T-helper 2 cell treated with Interferon-gamma antibody and Interleukin-4, amounts not matched to agents 100 ng/mL and 5 ng/mL, for 36 hours (primary cell): ENCODE results near the gene CLN5. TPM values are rescaled to one million over a fixed set of nuclear protein-coding genes. Genes with fewer than 3 reads are reported as not detected.

Experiments used
- total RNA-seq: library from RNA; stranded (reverse); gene quantifications from 2 replicates; pipeline ENCODE4 v1.2.3, GENCODE V29; 2022

Gene CLN5
- total RNA-seq, 1 donor from 2014 or later, result 14.7 TPM

Other genes starting within 250 kb of the CLN5 start
- gene KCTD12, start 105.7 kb upstream of the CLN5 start, total RNA-seq, result 9.5 and 10.3 TPM in 2 replicates
- gene ACOD1, start 43.6 kb upstream of the CLN5 start, total RNA-seq, result not detected in 2 replicates
- 42.6 and 43.9 TPM in 2 replicates for gene FBXL3, start 35.1 kb downstream of the CLN5 start, total RNA-seq